MM.1S (cell line): ENCODE measurements around the gene IRX6.

Experiments
- DNase-seq: peaks from one replicate; pipeline ENCODE4 v3.0.0-alpha.2; 2015
- H2AFZ ChIP-seq: fragments of 300-600 bp; sonication (generic); 2 replicates; pipeline ENCODE4 v1.6.0; 2016; ENCODE audit warnings: antibody characterized with exemption, low read length
- H3F3A ChIP-seq: fragments of 300-600 bp; sonication (generic); 2 replicates; pipeline ENCODE4 v1.6.1; 2016; ENCODE audit warnings: mild to moderate bottlenecking, antibody characterized with exemption, low read length, moderate library complexity, mixed read lengths; ENCODE audit not compliant: insufficient read depth
- H3K27ac ChIP-seq: fragments of 300-600 bp; sonication (generic); 2 replicates; pipeline ENCODE4 v1.5.1; 2016; ENCODE audit warnings: mild to moderate bottlenecking, low read length
- H3K27me3 ChIP-seq: fragments of 300-600 bp; sonication (generic); replicated peaks from 2 replicates; pipeline ENCODE4 v1.6.0; 2016; ENCODE audit warnings: low read length; ENCODE audit not compliant: insufficient read depth
- H3K36me3 ChIP-seq: fragments of 300-600 bp; sonication (generic); replicated peaks from 2 replicates; pipeline ENCODE4 v1.6.1; 2016; ENCODE audit warnings: mild to moderate bottlenecking, low read length, mixed read lengths; ENCODE audit not compliant: insufficient read depth
- H3K4me1 ChIP-seq: fragments of 300-600 bp; sonication (generic); 2 replicates; pipeline ENCODE4 v1.6.1; 2016; ENCODE audit warnings: low read length, mixed read lengths
- H3K4me2 ChIP-seq: fragments of 300-600 bp; sonication (generic); 2 replicates; pipeline ENCODE4 v1.6.0; 2016; ENCODE audit warnings: low read depth, low read length
- H3K4me3 ChIP-seq: fragments of 300-600 bp; sonication (generic); 2 replicates; pipeline ENCODE4 v1.5.1; 2016; ENCODE audit warnings: low read length, mixed read lengths
- H3K79me2 ChIP-seq: fragments of 300-600 bp; sonication (generic); 2 replicates; pipeline ENCODE4 v1.6.1; 2016; ENCODE audit warnings: mixed run types, low read length, mixed read lengths
- H3K9ac ChIP-seq: fragments of 300-600 bp; sonication (generic); 2 replicates; pipeline ENCODE4 v1.6.1; 2016; ENCODE audit warnings: low read length, mixed read lengths
- H3K9me2 ChIP-seq: fragments of 300-600 bp; sonication (generic); replicated peaks from 2 replicates; pipeline ENCODE4 v1.6.1; 2016; ENCODE audit warnings: mild to moderate bottlenecking, low read length, mixed read lengths; ENCODE audit not compliant: insufficient read depth
- H3K9me3 ChIP-seq: fragments of 300-600 bp; sonication (generic); replicated peaks from 2 replicates; pipeline ENCODE4 v1.6.1; 2016; ENCODE audit warnings: mild to moderate bottlenecking, low read length, mixed read lengths; ENCODE audit not compliant: insufficient read depth
- H4K20me1 ChIP-seq: fragments of 300-600 bp; sonication (generic); 2 replicates; pipeline ENCODE4 v1.6.1; 2016; ENCODE audit warnings: mild to moderate bottlenecking, low read length, moderate library complexity, mixed read lengths; ENCODE audit not compliant: insufficient read depth
- EZH2 ChIP-seq: fragments of 300-600 bp; sonication (generic); optimal IDR thresholded peaks from 2 replicates; pipeline ENCODE3; 2017; ENCODE audit warnings: low read depth, mild to moderate bottlenecking, antibody characterized with exemption, low read length, mixed read lengths
- EZH2phosphoT487 ChIP-seq: fragments of 300-600 bp; sonication (generic); IDR thresholded peaks from 2 replicates; pipeline ENCODE4 v1.6.1; 2018; ENCODE audit warnings: antibody characterized with exemption, low read length
- TF ChIP-seq, protein P1 (sequence below): fragments of 300-600 bp; sonication (generic); IDR thresholded peaks from 2 replicates; pipeline ENCODE4 v1.5.1; 2016; ENCODE audit warnings: antibody characterized with exemption, low read length, mixed read lengths

The IRX6 gene

DNA sequence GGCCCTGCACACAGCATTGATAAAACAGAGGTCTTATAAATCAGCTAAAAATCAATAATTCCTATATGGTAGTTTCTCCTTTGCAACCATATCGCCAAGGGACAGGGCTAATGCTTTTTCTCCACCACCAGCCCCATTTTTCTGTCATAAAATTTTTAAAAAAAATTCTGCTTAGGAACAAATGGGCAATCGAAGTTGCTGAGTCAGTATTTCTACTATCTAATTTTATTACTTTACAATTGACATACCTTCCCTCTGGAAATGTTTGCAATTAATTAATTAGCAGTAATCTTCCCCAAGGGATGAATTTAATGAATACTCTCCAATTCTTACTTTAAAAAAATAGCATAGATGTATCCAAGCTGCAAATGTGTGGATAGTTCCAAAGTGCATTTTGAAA lies 1.7 kb upstream of the IRX6 start:
- TF ChIP-seq EZH2 (no peak), EZH2phosphoT487 (no peak)
- TF ChIP-seq, protein P1, sequence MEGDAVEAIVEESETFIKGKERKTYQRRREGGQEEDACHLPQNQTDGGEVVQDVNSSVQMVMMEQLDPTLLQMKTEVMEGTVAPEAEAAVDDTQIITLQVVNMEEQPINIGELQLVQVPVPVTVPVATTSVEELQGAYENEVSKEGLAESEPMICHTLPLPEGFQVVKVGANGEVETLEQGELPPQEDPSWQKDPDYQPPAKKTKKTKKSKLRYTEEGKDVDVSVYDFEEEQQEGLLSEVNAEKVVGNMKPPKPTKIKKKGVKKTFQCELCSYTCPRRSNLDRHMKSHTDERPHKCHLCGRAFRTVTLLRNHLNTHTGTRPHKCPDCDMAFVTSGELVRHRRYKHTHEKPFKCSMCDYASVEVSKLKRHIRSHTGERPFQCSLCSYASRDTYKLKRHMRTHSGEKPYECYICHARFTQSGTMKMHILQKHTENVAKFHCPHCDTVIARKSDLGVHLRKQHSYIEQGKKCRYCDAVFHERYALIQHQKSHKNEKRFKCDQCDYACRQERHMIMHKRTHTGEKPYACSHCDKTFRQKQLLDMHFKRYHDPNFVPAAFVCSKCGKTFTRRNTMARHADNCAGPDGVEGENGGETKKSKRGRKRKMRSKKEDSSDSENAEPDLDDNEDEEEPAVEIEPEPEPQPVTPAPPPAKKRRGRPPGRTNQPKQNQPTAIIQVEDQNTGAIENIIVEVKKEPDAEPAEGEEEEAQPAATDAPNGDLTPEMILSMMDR = no peak
- H3K27ac ChIP-seq = no peak overlapping the region
- no peak for DNase-seq
- no peaks in the 10 kb centered on the region for H3K27me3 ChIP-seq
- H3K9me2 ChIP-seq = no peaks in the 10 kb centered on the region
- no peak overlapping the region for H2AFZ ChIP-seq
- no peaks in the 10 kb centered on the region for H3K9me3 ChIP-seq
- no peak overlapping the region for H3K9ac ChIP-seq
- H3F3A ChIP-seq = no peaks in the 10 kb centered on the region
- no peak overlapping the region for H3K4me2 ChIP-seq
- H3K4me1 ChIP-seq = no peaks in the 10 kb centered on the region
- no peaks in the 10 kb centered on the region for H3K36me3 ChIP-seq
- no peaks in the 10 kb centered on the region for H3K79me2 ChIP-seq
- no peak overlapping the region for H3K4me3 ChIP-seq
- H4K20me1 ChIP-seq = no peaks in the 10 kb centered on the region

- no peaks in the 10 kb centered on the region for H3F3A ChIP-seq
- no peaks in the 10 kb centered on the region for H3K36me3 ChIP-seq
- no peak overlapping the region for H3K9ac ChIP-seq
- no peaks in the 10 kb centered on the region for H4K20me1 ChIP-seq
- no peak overlapping the region for H2AFZ ChIP-seq
- H3K4me2 ChIP-seq = no peak overlapping the region
- no peaks in the 10 kb centered on the region for H3K79me2 ChIP-seq
- no peaks in the 10 kb centered on the region for H3K4me1 ChIP-seq
- DNase-seq = no peak
- TF ChIP-seq EZH2 (no peak), EZH2phosphoT487 (no peak)
- TF ChIP-seq, protein P1 = no peak
- H3K9me2 ChIP-seq = no peaks in the 10 kb centered on the region
- no peaks in the 10 kb centered on the region for H3K27me3 ChIP-seq
- H3K27ac ChIP-seq = no peak overlapping the region
- H3K9me3 ChIP-seq = no peaks in the 10 kb centered on the region
- H3K4me3 ChIP-seq = no peak overlapping the region
Observed at GRCh38 chr16:55324285-55325079, 479 bp downstream of the IRX6 start.

GRCh38 chr16:55325080-55325447 lies 1.1 kb downstream of the IRX6 start:
- Histone ChIP-seq H3K4me3 (no peak overlapping the region), H3K36me3 (no peaks in the 10 kb centered on the region), H3K27ac (no peak overlapping the region), H3K27me3 (no peaks in the 10 kb centered on the region), H2AFZ (no peak overlapping the region), H4K20me1 (no peaks in the 10 kb centered on the region), H3K79me2 (no peaks in the 10 kb centered on the region), H3K4me2 (no peak overlapping the region), H3K9ac (no peak overlapping the region), H3K4me1 (no peaks in the 10 kb centered on the region), H3K9me2 (no peaks in the 10 kb centered on the region), H3K9me3 (no peaks in the 10 kb centered on the region), H3F3A (no peaks in the 10 kb centered on the region)
- no peak for DNase-seq
- TF ChIP-seq EZH2phosphoT487 (no peak), EZH2 (no peak)
- TF ChIP-seq, protein P1 = no peak
